ENCODE data around the gene F13A1. TPM values are rescaled to one million over a fixed set of nuclear protein-coding genes. Genes with fewer than 3 reads are reported as not detected.

Gene F13A1
- total RNA-seq, 1 donor from 2014 or later, result 187 TPM

- intact Hi-C loops (cut with DNase I), result no loop called here
- Histone ChIP-seq H3K4me3 (no peak overlapping the region), H3K27me3 (ENCODE audit: low read depth) (no peaks in the 10 kb centered on the region), H3K4me1 (peaks cover 10% of the 10 kb centered on the region), H3K9me3 (no peaks in the 10 kb centered on the region), H3K27ac (no peak overlapping the region), H3K36me3 (no peaks in the 10 kb centered on the region)
- no peak for DNase-seq
- TF ChIP-seq, protein P1, sequence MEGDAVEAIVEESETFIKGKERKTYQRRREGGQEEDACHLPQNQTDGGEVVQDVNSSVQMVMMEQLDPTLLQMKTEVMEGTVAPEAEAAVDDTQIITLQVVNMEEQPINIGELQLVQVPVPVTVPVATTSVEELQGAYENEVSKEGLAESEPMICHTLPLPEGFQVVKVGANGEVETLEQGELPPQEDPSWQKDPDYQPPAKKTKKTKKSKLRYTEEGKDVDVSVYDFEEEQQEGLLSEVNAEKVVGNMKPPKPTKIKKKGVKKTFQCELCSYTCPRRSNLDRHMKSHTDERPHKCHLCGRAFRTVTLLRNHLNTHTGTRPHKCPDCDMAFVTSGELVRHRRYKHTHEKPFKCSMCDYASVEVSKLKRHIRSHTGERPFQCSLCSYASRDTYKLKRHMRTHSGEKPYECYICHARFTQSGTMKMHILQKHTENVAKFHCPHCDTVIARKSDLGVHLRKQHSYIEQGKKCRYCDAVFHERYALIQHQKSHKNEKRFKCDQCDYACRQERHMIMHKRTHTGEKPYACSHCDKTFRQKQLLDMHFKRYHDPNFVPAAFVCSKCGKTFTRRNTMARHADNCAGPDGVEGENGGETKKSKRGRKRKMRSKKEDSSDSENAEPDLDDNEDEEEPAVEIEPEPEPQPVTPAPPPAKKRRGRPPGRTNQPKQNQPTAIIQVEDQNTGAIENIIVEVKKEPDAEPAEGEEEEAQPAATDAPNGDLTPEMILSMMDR (IDR thresholded peaks at IDR 0.05), result no peak
- ATAC-seq, result peak in 1 of 2 donors; percentile 45
Observed at GRCh38 chr6:6331946-6332601, 11.6 kb upstream of the F13A1 start.

DNA sequence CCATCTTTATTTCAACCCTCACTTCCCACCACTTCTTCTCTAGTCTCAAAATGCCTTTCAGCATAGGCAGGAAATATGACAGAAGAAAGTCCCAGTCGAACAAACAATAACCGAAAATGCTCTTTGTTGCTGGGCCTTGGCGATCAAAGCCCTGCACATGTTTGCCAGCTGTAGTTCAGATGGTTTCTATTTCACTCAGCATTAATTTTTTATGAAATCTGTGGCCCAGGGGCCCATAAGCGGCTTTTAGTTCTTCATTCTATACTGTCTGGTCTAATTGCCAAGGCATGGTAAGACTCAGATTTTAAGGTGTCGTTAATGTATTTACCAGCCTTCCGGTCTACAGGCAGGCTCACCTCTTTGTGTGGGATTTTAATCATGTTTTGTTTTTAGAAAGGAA is 10.9 kb upstream of the F13A1 start:
- ATAC-seq (no peak), DNase-seq (no peak)
- H3K27ac ChIP-seq, result peak overlapping the region; percentile 22
- no peaks in the 10 kb centered on the region for H3K36me3 ChIP-seq
- TF ChIP-seq, protein P1 (IDR thresholded peaks at IDR 0.05), result no peak
- intact Hi-C loops (cut with DNase I), result no loop called here
- peaks cover 10% of the 10 kb centered on the region for H3K4me1 ChIP-seq
- H3K27me3 ChIP-seq (ENCODE audit: low read depth), result no peaks in the 10 kb centered on the region
- H3K4me3 ChIP-seq, result no peak overlapping the region
- H3K9me3 ChIP-seq, result no peaks in the 10 kb centered on the region

DNA sequence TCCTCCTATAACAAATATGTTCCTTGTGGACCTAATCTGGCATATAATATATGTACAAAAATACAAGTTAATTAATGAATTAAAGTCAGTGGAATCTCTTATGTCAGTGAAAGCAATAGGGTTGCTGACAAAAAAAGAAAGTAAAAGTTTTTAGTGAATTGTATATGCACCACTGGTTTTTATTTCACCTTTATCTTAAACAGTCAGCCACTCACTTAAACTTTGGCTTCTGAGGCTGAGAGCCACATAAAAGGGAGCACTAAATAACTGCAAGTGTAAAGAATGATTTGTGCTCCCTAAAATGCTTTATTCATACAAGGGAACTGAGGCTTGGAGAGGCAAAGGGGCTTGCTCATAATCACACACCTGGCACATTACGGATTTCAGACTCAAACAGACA is 9.9 kb upstream of the F13A1 start:
- intact Hi-C loops (cut with DNase I), result no loop called here
- TF ChIP-seq, protein P1 (IDR thresholded peaks at IDR 0.05), result no peak

DNA sequence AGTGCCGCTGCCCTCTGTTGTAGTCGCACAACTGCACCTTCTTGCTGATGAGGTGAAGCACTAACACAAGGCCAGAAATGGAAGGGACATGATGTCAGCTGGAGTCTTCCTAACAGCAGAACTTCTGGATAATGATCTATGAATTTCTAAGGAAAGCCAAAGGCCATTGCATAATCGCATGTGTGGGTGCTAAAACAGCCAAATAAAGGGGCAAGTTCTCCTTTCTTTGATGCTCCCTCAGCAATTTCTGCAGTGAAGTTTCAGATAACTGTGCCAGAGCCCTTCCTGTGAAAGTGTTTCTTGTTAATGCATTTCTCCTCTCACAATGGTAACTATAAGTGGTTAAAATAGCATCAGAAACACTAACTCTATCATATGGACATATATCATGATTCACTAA is 8.0 kb upstream of the F13A1 start:
- TF ChIP-seq, protein P1 (IDR thresholded peaks at IDR 0.05), result no peak
- intact Hi-C loops (cut with DNase I), result no loop called here
- H3K27me3 ChIP-seq (ENCODE audit: low read depth), result no peaks in the 10 kb centered on the region
- no peaks in the 10 kb centered on the region for H3K36me3 ChIP-seq
- no peak overlapping the region for H3K27ac ChIP-seq
- peaks cover 10% of the 10 kb centered on the region for H3K4me1 ChIP-seq
- H3K4me3 ChIP-seq, result no peak overlapping the region
- ATAC-seq, result no peak
- H3K9me3 ChIP-seq, result no peaks in the 10 kb centered on the region
- no peak for DNase-seq

More for the DNA sequence above, 9.9 kb upstream of the F13A1 start:
- Histone ChIP-seq H3K9me3 (no peaks in the 10 kb centered on the region), H3K4me3 (no peak overlapping the region), H3K27me3 (ENCODE audit: low read depth) (no peaks in the 10 kb centered on the region), H3K36me3 (no peaks in the 10 kb centered on the region), H3K4me1 (peaks cover 10% of the 10 kb centered on the region), H3K27ac (no peak overlapping the region)
- ATAC-seq (no peak), DNase-seq (no peak)

DNA sequence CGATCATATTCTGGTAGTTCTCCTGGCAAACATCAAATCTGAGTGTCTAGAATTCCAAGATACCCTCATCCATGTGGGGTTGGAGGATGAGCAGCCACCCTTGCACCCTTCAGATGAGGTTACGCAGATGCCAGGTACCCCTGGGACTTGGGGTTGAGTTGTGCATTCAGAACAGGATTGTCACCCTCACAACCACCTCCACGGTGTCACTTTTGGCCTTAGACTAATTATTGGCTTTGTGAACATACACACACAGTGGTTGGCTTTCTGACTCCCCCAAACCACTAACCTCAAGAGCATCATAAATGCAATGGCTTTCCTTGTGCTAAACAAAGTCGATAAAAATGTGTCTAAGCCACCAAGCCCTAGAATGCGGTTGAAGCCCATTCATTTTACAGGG is 2.9 kb upstream of the F13A1 start:
- no peaks in the 10 kb centered on the region for H3K36me3 ChIP-seq
- peaks cover 25% of the 10 kb centered on the region for H3K27me3 ChIP-seq (ENCODE audit: low read depth)
- DNase-seq (no peak), ATAC-seq (no peak)
- no peak overlapping the region for H3K27ac ChIP-seq
- no peaks in the 10 kb centered on the region for H3K9me3 ChIP-seq
- H3K4me1 ChIP-seq, result no peaks in the 10 kb centered on the region
- TF ChIP-seq, protein P1 (IDR thresholded peaks at IDR 0.05), result no peak
- intact Hi-C loops (cut with DNase I), result no loop called here
- no peak overlapping the region for H3K4me3 ChIP-seq

Measured in lower lobe of right lung (tissue), 2 donors.